ENCODE data around the gene UBXN7. TPM values are rescaled to one million over a fixed set of nuclear protein-coding genes. Genes with fewer than 3 reads are reported as not detected.
"Not testable (repeated sequence)": the region's sequence is repeated elsewhere in the genome, so short reads cannot be mapped to it uniquely, and the experiment has no call there.

Gene UBXN7
- total RNA-seq, 2 donors from 2014 or later = 28.8 to 45.4 TPM

GRCh38 chr3:196399485-196399945, 32.7 kb downstream of the UBXN7 start:
- intact Hi-C loops (cut with DNase I) = no loop called here
- TF ChIP-seq CTCF (IDR thresholded peaks at IDR 0.05) = no peak
- Histone ChIP-seq H3K27me3 (no peaks in the 10 kb centered on the region), H3K27ac (no peak overlapping the region), H3K9ac (ENCODE audit: low read depth in 2 of 2, low read length in 2 of 2) (no peak overlapping the region), H3K4me3 (no peak overlapping the region), H3K4me1 (no peaks in the 10 kb centered on the region), H3K9me3 (no peaks in the 10 kb centered on the region), H3K36me3 (no peaks in the 10 kb centered on the region)
- DNase-seq = no peak

GRCh38 chr3:196398782-196399181, 33.4 kb downstream of the UBXN7 start:
- no peak for DNase-seq
- Histone ChIP-seq H3K4me1 (no peaks in the 10 kb centered on the region), H3K27ac (no peak overlapping the region), H3K27me3 (no peaks in the 10 kb centered on the region), H3K36me3 (no peaks in the 10 kb centered on the region), H3K4me3 (no peak overlapping the region), H3K9ac (ENCODE audit: low read depth in 2 of 2, low read length in 2 of 2) (no peak overlapping the region), H3K9me3 (no peaks in the 10 kb centered on the region)
- TF ChIP-seq CTCF (IDR thresholded peaks at IDR 0.05) = no peak
- intact Hi-C loops (cut with DNase I) = no loop called here

DNA sequence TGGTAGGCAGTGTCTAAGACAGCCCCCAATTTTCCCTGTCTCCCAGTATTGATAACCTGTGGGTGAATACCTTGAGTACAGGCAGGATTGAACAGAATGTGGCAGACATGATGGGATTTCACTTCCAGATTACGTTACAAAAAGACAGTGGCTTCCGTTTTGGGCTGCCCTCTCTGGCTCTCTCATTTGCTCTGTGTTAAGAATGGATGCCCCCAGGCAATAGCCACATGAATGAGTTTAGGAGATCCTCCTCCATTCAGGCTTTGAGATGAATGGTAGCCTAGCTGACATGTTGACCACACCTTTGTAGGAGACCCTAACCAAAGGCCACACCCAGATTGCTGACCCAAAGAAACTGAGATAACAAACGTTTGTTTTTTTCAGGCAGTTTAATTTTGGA, 34.3 kb downstream of the UBXN7 start:
- Histone ChIP-seq H3K9ac (ENCODE audit: low read depth in 2 of 2, low read length in 2 of 2) (no peak overlapping the region), H3K27me3 (no peaks in the 10 kb centered on the region), H3K27ac (no peak overlapping the region), H3K9me3 (no peaks in the 10 kb centered on the region), H3K36me3 (no peaks in the 10 kb centered on the region), H3K4me1 (no peaks in the 10 kb centered on the region), H3K4me3 (no peak overlapping the region)
- TF ChIP-seq CTCF (IDR thresholded peaks at IDR 0.05) = no peak
- no peak for DNase-seq
- intact Hi-C loops (cut with DNase I) = no loop called here

DNA sequence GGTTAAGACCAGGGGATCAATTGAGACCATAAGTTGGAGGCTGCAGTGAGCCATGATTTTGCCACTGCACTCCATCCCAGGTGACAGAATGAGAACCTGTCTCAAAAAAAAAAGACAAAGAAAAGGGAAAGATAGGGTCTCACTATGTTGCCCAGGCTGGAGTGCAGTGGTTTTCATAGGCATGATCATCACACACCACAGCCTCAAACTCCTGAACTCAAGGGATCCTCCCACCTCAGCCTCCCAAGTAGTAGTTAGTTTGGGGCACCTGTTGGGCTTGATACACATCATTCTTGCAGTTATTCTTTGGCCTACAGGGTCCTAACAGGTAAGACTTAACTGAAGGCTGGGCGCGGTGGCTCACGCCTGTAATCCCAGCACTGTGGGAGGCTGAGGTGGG, 42.1 kb downstream of the UBXN7 start:
- no peaks in the 10 kb centered on the region for H3K27me3 ChIP-seq
- no peaks in the 10 kb centered on the region for H3K4me1 ChIP-seq
- no peaks in the 10 kb centered on the region for H3K36me3 ChIP-seq
- no peak for TF ChIP-seq CTCF (IDR thresholded peaks at IDR 0.05)
- no peak overlapping the region for H3K4me3 ChIP-seq
- H3K27ac ChIP-seq = no peak overlapping the region
- intact Hi-C loops (cut with DNase I) = no loop called here
- H3K9ac ChIP-seq (ENCODE audit: low read depth in 2 of 2, low read length in 2 of 2) = no peak overlapping the region
- no peak for DNase-seq
- no peaks in the 10 kb centered on the region for H3K9me3 ChIP-seq

- H3K4me3 ChIP-seq = no peak overlapping the region
- no peak overlapping the region for H3K9ac ChIP-seq (ENCODE audit: low read depth in 2 of 2, low read length in 2 of 2)
- intact Hi-C loops (cut with DNase I) = no loop called here
- H3K27ac ChIP-seq = no peak overlapping the region
- no peak for TF ChIP-seq CTCF (IDR thresholded peaks at IDR 0.05)
- H3K4me1 ChIP-seq = no peaks in the 10 kb centered on the region
- no peak for DNase-seq
- no peaks in the 10 kb centered on the region for H3K27me3 ChIP-seq
- no peaks in the 10 kb centered on the region for H3K9me3 ChIP-seq
- no peaks in the 10 kb centered on the region for H3K36me3 ChIP-seq
Observed at GRCh38 chr3:196388956-196389355, 43.3 kb downstream of the UBXN7 start.

- H3K27ac ChIP-seq; intact Hi-C loops (cut with DNase I); H3K9me3 ChIP-seq; H3K36me3 ChIP-seq; H3K4me3 ChIP-seq; H3K27me3 ChIP-seq; H3K9ac ChIP-seq (ENCODE audit: low read depth in 2 of 2, low read length in 2 of 2); DNase-seq; H3K4me1 ChIP-seq: not testable (repeated sequence)
Observed at GRCh38 chr3:196387941-196388340, 44.3 kb downstream of the UBXN7 start.

- H3K4me3 ChIP-seq; H3K4me1 ChIP-seq; intact Hi-C loops (cut with DNase I); H3K9me3 ChIP-seq; H3K27me3 ChIP-seq; H3K27ac ChIP-seq; H3K36me3 ChIP-seq; H3K9ac ChIP-seq (ENCODE audit: low read depth in 2 of 2, low read length in 2 of 2); DNase-seq: not testable (repeated sequence)
Observed at GRCh38 chr3:196386797-196387196, 45.4 kb downstream of the UBXN7 start.

DNA sequence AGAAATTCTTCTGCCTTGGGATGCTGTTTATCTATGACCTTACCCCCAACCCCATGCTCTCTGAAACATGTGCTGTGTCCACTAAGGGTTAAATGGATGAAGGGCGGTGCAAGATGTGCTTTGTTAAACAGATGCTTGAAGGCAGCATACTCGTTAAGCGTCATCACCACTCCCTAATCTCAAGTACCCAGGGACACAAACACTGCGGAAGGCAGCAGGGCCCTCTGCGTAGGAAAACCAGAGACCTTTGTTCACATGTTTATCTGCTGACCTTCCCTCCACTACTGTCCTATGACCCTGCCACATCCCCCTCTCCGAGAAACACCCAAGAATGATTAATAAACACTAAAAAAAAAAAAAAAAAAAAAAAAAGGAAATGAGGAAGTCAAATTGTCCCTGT, 46.2 kb downstream of the UBXN7 start:
- DNase-seq; intact Hi-C loops (cut with DNase I); H3K4me1 ChIP-seq; H3K36me3 ChIP-seq; H3K4me3 ChIP-seq; H3K27ac ChIP-seq; H3K27me3 ChIP-seq; H3K9me3 ChIP-seq; H3K9ac ChIP-seq (ENCODE audit: low read depth in 2 of 2, low read length in 2 of 2): not testable (repeated sequence)

GRCh38 chr3:196385446-196385845, 46.8 kb downstream of the UBXN7 start:
- H3K4me3 ChIP-seq; DNase-seq; intact Hi-C loops (cut with DNase I); H3K9me3 ChIP-seq; H3K27ac ChIP-seq; H3K4me1 ChIP-seq; H3K27me3 ChIP-seq; H3K9ac ChIP-seq (ENCODE audit: low read depth in 2 of 2, low read length in 2 of 2); H3K36me3 ChIP-seq: not testable (repeated sequence)

Data from colonic mucosa (tissue), 4 donors.